Large intestine (tissue), 3 donors: Measurements from ENCODE around the gene JMJD4. TPM values are rescaled to one million over a fixed set of nuclear protein-coding genes. Genes with fewer than 3 reads are reported as not detected.

Experiments used
- DNase-seq, 2 donors: peaks; one replicate each; pipeline versions ENCODE4 v3.0.0 to v3.0.0-alpha.2; 2013
- H3K27ac ChIP-seq: one replicate; pipeline ENCODE4 v1.5.1; 2013; ENCODE audit warnings: low read length
- H3K27me3 ChIP-seq: 2 replicates; pipeline ENCODE4 v1.6.1; 2013; ENCODE audit warnings: low read length; ENCODE audit not compliant: control insufficient read depth, insufficient read depth
- H3K36me3 ChIP-seq: 2 replicates; pipeline ENCODE4 v1.6.1; 2013; ENCODE audit warnings: low read length; ENCODE audit not compliant: control insufficient read depth, insufficient read depth
- H3K4me1 ChIP-seq: one replicate; pipeline ENCODE4 v1.6.1; 2013; ENCODE audit warnings: low read length; ENCODE audit not compliant: control insufficient read depth, insufficient read depth
- H3K4me3 ChIP-seq: one replicate; pipeline ENCODE4 v1.5.1; 2013; ENCODE audit warnings: low read length
- H3K9me3 ChIP-seq: one replicate; pipeline ENCODE4 v1.6.1; 2013; ENCODE audit warnings: mild to moderate bottlenecking, low read depth, low read length, moderate library complexity; ENCODE audit not compliant: control insufficient read depth
- WGBS: methylation state at CpG from one replicate; pipeline ENCODE4 v1.1.5; 2013; ENCODE audit warnings: low lambda C conversion rate; ENCODE audit not compliant: insufficient coverage; 5-methylcytosine and 5-hydroxymethylcytosine counted together
- polyA plus RNA-seq: library from polyadenylated mRNA; unstranded; fragments of 120-200 nt; gene quantifications from one replicate; pipeline ENCODE4 v1.2.1, GENCODE V29; 2013

JMJD4 gene
- polyA plus RNA-seq, 1 donor = 13.4 TPM

- no peak for DNase-seq
- Histone ChIP-seq H3K4me1 (peaks cover 2% of the 10 kb centered on the region), H3K27me3 (no peaks in the 10 kb centered on the region), H3K4me3 (no peak overlapping the region), H3K36me3 (peaks cover 53% of the 10 kb centered on the region), H3K27ac (no peak overlapping the region), H3K9me3 (no peaks in the 10 kb centered on the region)
- no CpG with 5 or more reads among the region's 19 CpGs for WGBS
These were observed 15.0 kb upstream of the JMJD4 start for GRCh38 chr1:227749916-227750710.

- 100% methylated on average over 1 of the region's 7 CpGs for WGBS
- Histone ChIP-seq H3K27ac (peak overlapping the region; percentile 13), H3K36me3 (peaks cover 50% of the 10 kb centered on the region), H3K27me3 (no peaks in the 10 kb centered on the region), H3K4me1 (peaks cover 2% of the 10 kb centered on the region), H3K9me3 (no peaks in the 10 kb centered on the region), H3K4me3 (no peak overlapping the region)
- DNase-seq = no peak
These were observed 14.1 kb upstream of the JMJD4 start for GRCh38 chr1:227749225-227749624.

GRCh38 chr1:227748496-227749182, 13.5 kb upstream of the JMJD4 start:
- H3K4me3 ChIP-seq = no peak overlapping the region
- H3K27me3 ChIP-seq = no peaks in the 10 kb centered on the region
- H3K36me3 ChIP-seq = peaks cover 47% of the 10 kb centered on the region
- peaks cover 1% of the 10 kb centered on the region for H3K4me1 ChIP-seq
- DNase-seq = no peak
- no peaks in the 10 kb centered on the region for H3K9me3 ChIP-seq
- WGBS = 71% methylated on average over 2 of the region's 7 CpGs
- H3K27ac ChIP-seq = peak overlapping the region; percentile 52

GRCh38 chr1:227747948-227748495, 12.9 kb upstream of the JMJD4 start:
- Histone ChIP-seq H3K9me3 (no peaks in the 10 kb centered on the region), H3K4me3 (no peak overlapping the region), H3K36me3 (peaks cover 48% of the 10 kb centered on the region), H3K27ac (peak overlapping the region; percentile 52), H3K4me1 (no peaks in the 10 kb centered on the region), H3K27me3 (no peaks in the 10 kb centered on the region)
- DNase-seq = no peak
- no CpG with 5 or more reads among the region's 18 CpGs for WGBS

- Histone ChIP-seq H3K4me3 (no peak overlapping the region), H3K27ac (no peak overlapping the region), H3K4me1 (no peaks in the 10 kb centered on the region), H3K36me3 (peaks cover 44% of the 10 kb centered on the region), H3K9me3 (no peaks in the 10 kb centered on the region), H3K27me3 (no peaks in the 10 kb centered on the region)
- DNase-seq = no peak
- WGBS = no CpG with 5 or more reads among the region's 8 CpGs
These were observed 12.3 kb upstream of the JMJD4 start for GRCh38 chr1:227747382-227747781.

- Histone ChIP-seq H3K36me3 (peaks cover 43% of the 10 kb centered on the region), H3K27ac (no peak overlapping the region), H3K9me3 (no peaks in the 10 kb centered on the region), H3K4me1 (no peaks in the 10 kb centered on the region), H3K27me3 (no peaks in the 10 kb centered on the region), H3K4me3 (no peak overlapping the region)
- no peak for DNase-seq
- WGBS = no CpG with 5 or more reads among the region's 6 CpGs
These were observed 11.6 kb upstream of the JMJD4 start for GRCh38 chr1:227746676-227747075.

- Histone ChIP-seq H3K4me1 (no peaks in the 10 kb centered on the region), H3K36me3 (peaks cover 36% of the 10 kb centered on the region), H3K27ac (no peak overlapping the region), H3K27me3 (no peaks in the 10 kb centered on the region), H3K9me3 (no peaks in the 10 kb centered on the region), H3K4me3 (no peak overlapping the region)
- WGBS = no CpG with 5 or more reads among the region's 12 CpGs
- DNase-seq = no peak
These were observed 10.6 kb upstream of the JMJD4 start for GRCh38 chr1:227745568-227746265.

GRCh38 chr1:227744668-227745067, 9.6 kb upstream of the JMJD4 start:
- Histone ChIP-seq H3K4me3 (no peak overlapping the region), H3K4me1 (no peaks in the 10 kb centered on the region), H3K9me3 (no peaks in the 10 kb centered on the region), H3K27me3 (no peaks in the 10 kb centered on the region), H3K27ac (no peak overlapping the region), H3K36me3 (peaks cover 29% of the 10 kb centered on the region)
- no CpG with 5 or more reads among the region's 8 CpGs for WGBS
- DNase-seq = no peak

- DNase-seq = no peak
These were observed 7.9 kb upstream of the JMJD4 start for GRCh38 chr1:227742738-227743715.

More at GRCh38 chr1:227742738-227743715, 7.9 kb upstream of the JMJD4 start:
- WGBS = no CpG with 5 or more reads among the region's 18 CpGs
- Histone ChIP-seq H3K4me3 (no peak overlapping the region), H3K36me3 (peaks cover 22% of the 10 kb centered on the region), H3K27me3 (no peaks in the 10 kb centered on the region), H3K27ac (no peak overlapping the region), H3K9me3 (no peaks in the 10 kb centered on the region), H3K4me1 (no peaks in the 10 kb centered on the region)
